ELF-1 (cell line): ENCODE measurements around the gene CAMK2B.
"Not testable (repeated sequence)": the region's sequence is repeated elsewhere in the genome, so short reads cannot be mapped to it uniquely, and the experiment has no call there.

ENCODE experiments used
- DNase-seq: peaks from one replicate; pipeline ENCODE4 v3.0.0-alpha.2; 2016; ENCODE audit warnings: low read depth, low spot score

CAMK2B gene

GRCh38 chr7:44172803-44173424, 152.5 kb downstream of the CAMK2B start:
- DNase-seq = no peak

- no peak for DNase-seq
Measured at GRCh38 chr7:44172352-44172751, 153.0 kb downstream of the CAMK2B start.

DNA sequence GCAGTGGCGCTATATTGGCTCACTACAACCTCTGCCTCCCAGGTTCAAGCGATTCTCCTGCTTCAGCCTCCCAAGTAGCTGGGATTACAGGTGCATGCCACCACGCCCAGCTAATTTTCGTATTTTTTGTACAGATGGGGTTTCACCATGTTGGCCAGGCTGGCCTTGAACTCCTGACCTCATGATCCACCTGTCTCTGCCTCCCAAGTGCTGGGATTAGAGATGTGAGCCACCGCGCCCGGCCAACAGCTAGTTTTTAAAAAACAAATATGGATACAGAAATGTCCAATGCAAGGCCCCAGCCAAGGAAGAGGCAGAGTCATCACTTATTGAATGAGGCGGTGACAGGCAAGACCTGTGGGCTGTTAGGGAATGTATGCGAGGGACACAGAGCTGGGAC, 153.5 kb downstream of the CAMK2B start:
- DNase-seq = not testable (repeated sequence)

DNA sequence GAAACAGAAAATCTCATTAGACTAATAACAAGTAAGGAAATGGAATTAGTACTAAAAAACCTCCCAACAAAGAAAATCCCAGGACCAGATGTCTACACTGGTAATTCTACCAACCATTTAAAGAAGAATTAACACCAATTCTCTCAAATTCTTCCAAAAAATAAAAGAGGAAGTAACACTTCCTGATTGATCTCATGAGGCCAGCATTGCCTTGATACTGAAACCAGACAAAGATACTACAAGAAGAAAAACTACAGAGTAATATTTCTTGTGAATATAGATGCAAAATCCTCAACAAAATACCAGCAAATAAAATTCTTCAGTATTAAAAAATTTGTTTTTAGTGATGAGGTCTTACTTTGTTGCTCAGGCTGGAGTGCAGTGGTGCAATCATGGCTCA, 157.5 kb downstream of the CAMK2B start:
- DNase-seq = no peak
